Astrocyte of the cerebellum (primary cell): ENCODE results near the gene TSPAN5.
A peak's percentile ranks its signal among the peaks of the same experiment; 100 is the strongest.

Source experiments
- DNase-seq: peaks from one replicate; pipeline ENCODE4 v3.0.0-alpha.2; 2011; ENCODE audit warnings: low read depth
- H3K4me3 ChIP-seq: 2 replicates; pipeline ENCODE4 v1.5.1; 2011; ENCODE audit warnings: mild to moderate bottlenecking, low read depth, low read length, moderate library complexity
- CTCF ChIP-seq: IDR thresholded peaks from 2 replicates; pipeline ENCODE4 v1.5.1; 2012; ENCODE audit warnings: low read length, low read depth, moderate library complexity, mild to moderate bottlenecking; ENCODE audit errors: missing control alignments
- in situ Hi-C: cut with HindIII; loops from 2 replicates; pipeline ENCODE4 v1.10.0; 2017; ENCODE audit warnings: low sequenced_read_pairs

Gene TSPAN5

DNA sequence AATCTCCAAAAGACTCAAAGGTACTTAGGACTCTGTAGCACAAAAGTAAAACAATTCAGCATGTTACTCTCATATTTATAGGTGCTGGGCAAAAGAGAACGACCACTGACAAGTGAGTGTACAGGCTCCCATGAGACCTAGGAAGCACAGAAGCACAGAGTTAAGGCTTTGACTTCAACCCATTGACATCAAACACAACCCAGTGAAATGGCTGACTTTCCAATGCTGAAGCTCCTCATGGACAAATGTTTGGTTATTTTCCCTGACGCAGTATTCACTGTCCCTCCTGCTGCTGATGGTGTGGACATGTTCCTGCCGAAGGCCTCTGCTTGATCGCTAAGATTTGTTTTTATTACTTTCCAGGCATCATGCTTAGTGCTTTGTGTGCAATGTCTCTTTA lies 148.7 kb downstream of the TSPAN5 start:
- DNase-seq = no peak
- H3K4me3 ChIP-seq = no peak overlapping the region
- in situ Hi-C loops = no loop called here
- TF ChIP-seq CTCF = no peak

DNA sequence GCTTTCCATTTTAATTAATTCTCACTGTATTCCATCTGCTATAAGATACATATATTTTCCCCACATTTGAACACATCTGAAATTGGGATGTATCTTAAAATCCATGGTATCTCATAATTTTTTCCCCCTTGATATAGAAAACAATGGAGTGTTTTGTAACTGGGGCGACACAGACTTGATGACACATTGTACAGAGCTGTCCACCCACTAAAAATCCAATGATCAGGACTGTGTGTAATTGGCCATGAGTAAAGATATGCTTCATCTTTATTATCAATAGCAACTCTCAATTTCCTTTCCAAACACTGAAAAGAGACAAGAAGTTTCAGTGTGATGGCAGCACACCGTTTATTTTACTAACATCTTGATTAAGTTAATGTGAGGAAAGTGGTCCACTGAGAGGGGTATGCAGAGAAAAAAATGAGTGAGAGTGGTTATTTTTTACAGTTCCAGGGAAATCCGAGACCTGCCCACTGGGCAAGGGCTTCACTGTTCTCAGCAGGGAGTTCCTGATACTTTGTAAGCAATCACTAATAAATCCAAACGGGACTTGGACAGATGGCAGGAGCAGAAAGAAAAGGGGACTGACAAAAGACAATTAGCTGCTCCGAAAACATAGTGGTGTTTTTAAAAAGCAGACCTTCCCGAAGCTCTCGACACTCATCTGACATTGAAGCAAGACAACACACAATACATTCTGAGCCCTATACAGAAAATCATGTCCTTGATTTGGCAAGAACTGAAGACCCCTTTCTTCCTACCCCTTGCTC lies 149.4 kb downstream of the TSPAN5 start:
- no peak overlapping the region for H3K4me3 ChIP-seq
- in situ Hi-C loops = no loop called here
- no peak for TF ChIP-seq CTCF
- DNase-seq = no peak

- no peak overlapping the region for H3K4me3 ChIP-seq
- in situ Hi-C loops = no loop called here
- TF ChIP-seq CTCF = no peak
- DNase-seq = no peak
Observed at GRCh38 chr4:98508248-98508647, 150.2 kb downstream of the TSPAN5 start.

- in situ Hi-C loops = no loop called here
- no peak overlapping the region for H3K4me3 ChIP-seq
- no peak for DNase-seq
- no peak for TF ChIP-seq CTCF
Observed at GRCh38 chr4:98507299-98507698, 151.1 kb downstream of the TSPAN5 start.

DNA sequence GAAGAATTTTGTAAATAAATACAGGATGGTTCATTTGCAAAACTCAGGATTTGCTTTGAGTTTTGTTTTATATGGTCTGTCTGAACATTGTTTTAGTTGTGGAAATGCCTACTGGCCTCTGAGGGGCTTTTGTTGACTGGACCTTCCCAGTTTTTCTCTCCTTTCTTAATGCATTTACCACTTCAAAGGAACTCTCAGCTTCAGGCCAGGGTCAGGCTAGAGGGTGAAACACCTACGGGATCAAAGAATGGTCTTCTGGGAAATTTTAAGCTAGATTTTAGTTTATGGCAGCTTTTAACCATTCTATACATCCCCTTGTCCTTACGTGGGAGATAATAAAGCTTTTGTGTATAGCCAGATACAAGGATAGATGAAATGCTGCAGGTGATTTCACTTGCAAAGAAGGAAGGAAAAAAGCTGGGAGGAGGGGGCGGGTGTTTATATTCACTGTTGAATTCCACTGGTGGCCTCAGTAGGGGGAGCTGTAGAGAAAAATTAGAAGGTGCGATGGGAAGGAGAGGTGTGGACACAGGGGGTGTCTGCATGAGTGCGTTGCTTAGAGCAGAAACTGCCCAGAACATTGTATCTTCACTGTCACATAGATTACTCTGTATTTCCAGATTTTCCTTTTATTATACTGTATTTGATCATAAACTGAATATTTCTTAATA lies 151.8 kb downstream of the TSPAN5 start:
- DNase-seq = no peak
- in situ Hi-C loops = no loop called here
- no peak overlapping the region for H3K4me3 ChIP-seq
- peak; percentile 22 for TF ChIP-seq CTCF

GRCh38 chr4:98505992-98506391 lies 152.4 kb downstream of the TSPAN5 start:
- in situ Hi-C loops = no loop called here
- TF ChIP-seq CTCF = no peak
- H3K4me3 ChIP-seq = no peak overlapping the region
- DNase-seq = no peak
